Peyer's patch (tissue), 4 donors: ENCODE data around the gene TSPAN31.

ENCODE experiments used
- POLR2A ChIP-seq, 2 donors: fragments of 450-650 bp; IDR thresholded peaks; one replicate each; pipeline ENCODE4 v1.5.1; 2017; ENCODE audit warnings: antibody characterized with exemption in 2 of 2, mild to moderate bottlenecking in 2 of 2, moderate library complexity in 2 of 2
- TF ChIP-seq, protein P1 (sequence below), 6 experiments: fragments of 450-650 bp in 4 of 6; fragments of 200-600 bp in 2 of 6; sonication (generic) in 1 of 6; IDR thresholded peaks; one replicate each; pipeline ENCODE4 v1.5.1; 2017 to 2019; ENCODE audit warnings: antibody characterized with exemption in 6 of 6, mild to moderate bottlenecking in 3 of 6, moderate library complexity in 1 of 6

DNA sequence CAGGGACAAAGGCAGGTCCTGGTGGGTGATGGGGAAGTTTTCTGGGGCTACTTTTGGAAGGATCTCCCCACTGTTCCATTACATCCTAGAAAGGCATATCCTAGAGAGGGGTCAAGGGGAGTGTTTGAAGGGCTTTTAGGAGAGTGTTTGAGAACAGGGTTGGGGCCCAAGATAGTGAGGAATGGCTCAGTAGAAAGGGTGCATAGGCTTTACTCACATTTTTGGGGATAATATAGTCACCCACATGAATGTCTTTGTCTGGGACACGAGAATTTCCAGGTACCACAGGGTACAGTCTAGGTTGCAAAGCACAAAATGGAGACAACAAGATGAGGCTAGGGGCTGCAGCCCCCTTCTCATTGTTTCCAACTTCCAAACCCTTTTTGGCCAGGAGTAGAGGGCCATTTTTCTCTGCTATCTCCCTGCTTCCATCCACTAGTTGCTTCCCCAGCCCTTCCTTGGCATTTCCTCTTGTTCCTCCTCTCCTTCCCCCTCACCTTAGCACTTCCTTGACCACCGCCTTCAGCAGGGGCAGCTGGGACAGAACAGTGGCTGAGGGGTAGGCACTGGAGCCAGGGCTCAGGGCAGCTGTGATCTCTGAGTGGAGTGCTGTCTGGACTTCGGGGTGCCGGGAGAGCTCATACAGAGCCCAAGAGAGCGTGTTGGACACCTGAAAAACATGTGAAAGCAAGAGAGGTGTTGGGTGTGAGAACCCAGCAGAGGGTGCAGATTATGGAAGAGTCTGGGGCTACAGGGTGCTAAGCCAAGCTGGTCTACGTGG, 19.2 kb downstream of the TSPAN31 start:
- TF ChIP-seq, protein P1, sequence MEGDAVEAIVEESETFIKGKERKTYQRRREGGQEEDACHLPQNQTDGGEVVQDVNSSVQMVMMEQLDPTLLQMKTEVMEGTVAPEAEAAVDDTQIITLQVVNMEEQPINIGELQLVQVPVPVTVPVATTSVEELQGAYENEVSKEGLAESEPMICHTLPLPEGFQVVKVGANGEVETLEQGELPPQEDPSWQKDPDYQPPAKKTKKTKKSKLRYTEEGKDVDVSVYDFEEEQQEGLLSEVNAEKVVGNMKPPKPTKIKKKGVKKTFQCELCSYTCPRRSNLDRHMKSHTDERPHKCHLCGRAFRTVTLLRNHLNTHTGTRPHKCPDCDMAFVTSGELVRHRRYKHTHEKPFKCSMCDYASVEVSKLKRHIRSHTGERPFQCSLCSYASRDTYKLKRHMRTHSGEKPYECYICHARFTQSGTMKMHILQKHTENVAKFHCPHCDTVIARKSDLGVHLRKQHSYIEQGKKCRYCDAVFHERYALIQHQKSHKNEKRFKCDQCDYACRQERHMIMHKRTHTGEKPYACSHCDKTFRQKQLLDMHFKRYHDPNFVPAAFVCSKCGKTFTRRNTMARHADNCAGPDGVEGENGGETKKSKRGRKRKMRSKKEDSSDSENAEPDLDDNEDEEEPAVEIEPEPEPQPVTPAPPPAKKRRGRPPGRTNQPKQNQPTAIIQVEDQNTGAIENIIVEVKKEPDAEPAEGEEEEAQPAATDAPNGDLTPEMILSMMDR (IDR thresholded peaks at IDR 0.05) = no peak
- no peak for TF ChIP-seq POLR2A (IDR thresholded peaks at IDR 0.05)
